GM12878 (cell line): Measurements from ENCODE around the gene LRRC57. TPM values are rescaled to one million over a fixed set of nuclear protein-coding genes. Genes with fewer than 3 reads are reported as not detected.

Source experiments
- ATAC-seq: fragments of 200-7000 bp; cut with Tn5 transposase; 3 replicates; pipeline ENCODE4 v1.9.1; 2020; ENCODE audit warnings: mild to moderate bottlenecking, moderate library complexity
- BruUV-seq: library from RNA; stranded (reverse); fragments of 400-500 nt; replicated peaks from 2 replicates; lab custom pipeline; 2021; lab: Mats Ljungman, UMichigan
- CTCF ChIA-PET: fragments of 300-600 bp; sonication (Branson Sonifier 250); formaldehyde crosslinking; extraction: SDS; loops from one replicate; lab custom pipeline; 2021; ENCODE audit warnings: inconsistent platforms; lab: Yijun Ruan, JAX
- POLR2A ChIA-PET: fragments of 350-600 bp; formaldehyde crosslinking; extraction: SDS; loops from one replicate; lab custom pipeline; 2021; ENCODE audit warnings: inconsistent platforms; lab: Charles Lee
- RAD21 ChIA-PET: fragments of 300-600 bp; sonication (Branson Sonifier 250); formaldehyde crosslinking; loops from one replicate; lab custom pipeline; 2023; ENCODE audit warnings: antibody characterized with exemption; ENCODE audit not compliant: unreplicated experiment; lab: Charles Lee
- SMC1A ChIA-PET: fragments of 300-600 bp; sonication (Branson Sonifier 250); formaldehyde crosslinking; loops from one replicate; lab custom pipeline; 2023; ENCODE audit not compliant: unreplicated experiment, uncharacterized antibody; lab: Charles Lee
- DNase-seq: peaks from one replicate; pipeline ENCODE4 v3.0.0-alpha.2; 2011; ENCODE audit warnings: low read depth, low spot score
- FAIRE-seq: peaks from 3 replicates; lab custom pipeline; 2011; peaks lifted over from hg19 to GRCh38; lab: Jason Lieb, UNC
- H2AFZ ChIP-seq: 2 replicates; pipeline ENCODE4 v1.6.0; 2011; ENCODE audit warnings: low read depth, low read length, control low read depth; ENCODE audit not compliant: control insufficient read depth
- H3K27ac ChIP-seq: 2 replicates; pipeline ENCODE4 v1.5.1; 2011; ENCODE audit warnings: control low read depth; ENCODE audit not compliant: control insufficient read depth, insufficient read depth
- H3K27me3 ChIP-seq, 2 experiments: replicated peaks in 1 of 2; 2 replicates each; pipeline versions ENCODE4 v1.6.0 to v1.6.1; 2011; ENCODE audit warnings: low read length in 1 of 2; ENCODE audit not compliant: control insufficient read depth in 2 of 2, insufficient read depth in 2 of 2
- H3K36me3 ChIP-seq, 2 experiments: 2 replicates each; pipeline ENCODE4 v1.5.1; 2011; ENCODE audit warnings: low read length in 1 of 2; ENCODE audit not compliant: control insufficient read depth in 2 of 2, insufficient read depth in 2 of 2
- H3K4me1 ChIP-seq: 2 replicates; pipeline ENCODE4 v1.6.1; 2011; ENCODE audit warnings: mild to moderate bottlenecking, low read length, moderate library complexity, mixed read lengths; ENCODE audit not compliant: control insufficient read depth, insufficient read depth
- H3K4me2 ChIP-seq: 2 replicates; pipeline ENCODE4 v1.6.0; 2011; ENCODE audit warnings: control low read depth; ENCODE audit not compliant: control insufficient read depth, insufficient read depth
- H3K4me3 ChIP-seq: fragments of 200-600 bp; sonication (generic); 2 replicates; pipeline ENCODE4 v1.5.1; 2016
- H3K79me2 ChIP-seq: 2 replicates; pipeline ENCODE4 v1.6.0; 2011; ENCODE audit warnings: low read length; ENCODE audit not compliant: control insufficient read depth, insufficient read depth
- H3K9ac ChIP-seq: 2 replicates; pipeline ENCODE4 v1.8.0; 2011; ENCODE audit warnings: low read length, control low read depth, mixed read lengths; ENCODE audit not compliant: control insufficient read depth, insufficient read depth
- H3K9me3 ChIP-seq: replicated peaks from 3 replicates; pipeline ENCODE4 v1.5.1; 2011; ENCODE audit warnings: mild to moderate bottlenecking, low read length; ENCODE audit not compliant: control insufficient read depth, insufficient read depth
- H4K20me1 ChIP-seq: 2 replicates; pipeline ENCODE4 v1.6.0; 2011; ENCODE audit not compliant: control insufficient read depth, insufficient read depth
- HDGF ChIP-seq: fragments of 450-650 bp; IDR thresholded peaks from 2 replicates; pipeline ENCODE4 v1.6.1; 2016; ENCODE audit warnings: antibody characterized with exemption
- TARDBP ChIP-seq: IDR thresholded peaks from 2 replicates; pipeline ENCODE4 v1.6.1; 2016; ENCODE audit warnings: borderline replicate concordance
- WGBS: methylation state at CpG from one replicate; pipeline ENCODE4 v1.1.6; 2016; ENCODE audit warnings: low lambda C conversion rate; ENCODE audit not compliant: insufficient replicate concordance, insufficient coverage; ENCODE audit errors: missing lambda C conversion rate; 5-methylcytosine and 5-hydroxymethylcytosine counted together
- in situ Hi-C: fragments of 300-500 bp; cut with MboI; formaldehyde crosslinking; loops from 9 replicates; pipeline ENCODE4 v1.14.3; 2018; ENCODE audit warnings: mixed read lengths
- intact Hi-C: fragments of 100-400 bp; cut with micrococcal nuclease; formaldehyde crosslinking; loops from one replicate; pipeline ENCODE4 v1.14.2; 2022; ENCODE audit not compliant: unreplicated experiment
- polyA plus RNA-seq, 11 experiments: library from polyadenylated mRNA; depleted of rRNA in 4 of 11; unstranded in 6 of 11; stranded (reverse) in 5 of 11; fragments of >200 nt; fragmentation: Nextera tagmentation in 4 of 11; fragmentation: Illumina TruSeq in 1 of 11; extraction: Ambion mirVana in 4 of 11; extraction: Trizol in 1 of 11; gene quantifications; 1 replicate in 1 of 11; 2 replicates in 10 of 11; pipeline versions ENCODE4 v1.2.1 to v1.2.3, GENCODE V29; 2011 to 2016; ENCODE audit warnings: inconsistent platforms in 2 of 11, missing spikeins in 2 of 11, low read depth in 1 of 11
- total RNA-seq, 4 experiments: library from RNA; depleted of rRNA in 3 of 4; stranded (reverse); fragments of >200 nt in 3 of 4; fragmentation: Illumina TruSeq in 1 of 4; extraction: Trizol in 1 of 4; gene quantifications; 2 replicates each; pipeline versions ENCODE4 v1.2.1 to v1.2.3, GENCODE V29; 2013 to 2021

LRRC57 gene
- total and polyA plus RNA-seq, 10 of the 15 experiments (the other 5 are each of a cell fraction or from before 2014, with no cell fraction given) = 5.2 to 15.7 (median 9.6) TPM

DNA sequence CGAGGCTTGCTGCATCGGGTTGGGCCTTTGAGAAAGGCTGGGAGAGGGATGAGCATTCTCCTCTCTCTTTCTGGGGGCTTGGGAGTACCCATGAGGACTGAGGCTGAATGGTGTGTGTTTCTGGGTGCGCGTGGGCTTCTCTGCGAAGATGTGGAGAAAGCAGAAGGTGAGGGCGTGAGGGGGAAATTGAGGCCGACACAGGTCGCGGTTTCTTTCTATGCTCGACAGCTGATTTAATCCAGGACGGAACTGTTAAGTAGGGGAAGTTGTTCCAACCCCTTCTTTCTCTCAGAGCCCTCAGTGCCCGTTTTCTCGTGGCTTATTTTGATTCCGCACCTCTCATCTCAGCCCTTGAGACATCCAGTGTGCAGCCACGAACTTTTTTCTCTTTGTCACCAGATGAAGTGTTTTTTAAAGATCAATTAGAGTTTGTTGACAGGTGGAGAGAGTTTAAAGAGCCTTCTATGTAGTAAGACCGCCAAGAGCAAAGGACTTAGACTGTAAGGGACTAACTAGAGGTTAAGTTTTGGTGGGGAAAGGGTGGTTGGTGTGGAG, 27.5 kb upstream of the LRRC57 start:
- peak overlapping the region; percentile 89 for H3K4me3 ChIP-seq
- H4K20me1 ChIP-seq = no peaks in the 10 kb centered on the region
- DNase-seq (no peak), FAIRE-seq (no peak), ATAC-seq (no peak)
- BruUV-seq = no TSS peak
- H3K9me3 ChIP-seq = peaks cover 4% of the 10 kb centered on the region; the same call in 2 of the 3 replicates
- peaks cover 24% of the 10 kb centered on the region for H3K79me2 ChIP-seq
- WGBS = 20% methylated on average over 16 of the region's 16 CpGs
- RAD21 ChIA-PET = interaction anchor here (1.0 to 1.6 kb wide), 7 partner anchors 27 to 75 kb away, joined by 3 to 12 read pairs (median 6); partner anchors contain the start of genes HAUS2 and LRRC57
- peaks cover 24% of the 10 kb centered on the region for H3K4me1 ChIP-seq
- H3K9ac ChIP-seq = peak overlapping the region; percentile 76
- no peaks in the 10 kb centered on the region for H3K36me3 ChIP-seq
- in situ Hi-C loops = no loop called here
- TF ChIP-seq HDGF (0 out of 2 replicates have a peak, but pooled peaks have one; percentile 16), TARDBP (no peak)
- intact Hi-C loops = loop anchor here (5.0 kb wide), 1 partner anchor 76 kb away; no protein-coding TSS in a partner anchor
- peak overlapping the region; percentile 57; the same call in 1 of the 2 replicates for H3K27ac ChIP-seq
- CTCF ChIA-PET = interaction anchor here (1.3 kb wide), 1 partner anchor 32 kb away, joined by 6 read pairs; no protein-coding TSS in a partner anchor
- H2AFZ ChIP-seq = peak overlapping the region; percentile 97
- no peaks in the 10 kb centered on the region for H3K27me3 ChIP-seq
- peak overlapping the region; percentile 97 for H3K4me2 ChIP-seq
- POLR2A ChIA-PET = interaction anchor here (0.5 to 4.6 kb wide), 11 partner anchors 9 to 530 kb away, joined by 3 to 38 read pairs (median 5); partner anchors contain the start of genes HAUS2, LRRC57, SNAP23 and UBR1
- SMC1A ChIA-PET = interaction anchor here (1.0 to 7.6 kb wide), 10 partner anchors 9 to 85 kb away, joined by 3 to 53 read pairs (median 4); partner anchors contain the start of gene ZNF106
